HL-60 (cell line): ENCODE results near the gene GRID1.

ENCODE experiments used
- CTCF ChIP-seq: IDR thresholded peaks from one replicate; pipeline ENCODE4 v1.5.1; 2011; ENCODE audit warnings: low read length, control low read depth, inconsistent platforms; ENCODE audit not compliant: insufficient read depth
- POLR2AphosphoS5 ChIP-seq: IDR thresholded peaks from 2 replicates; pipeline ENCODE4 v1.6.1; 2012; ENCODE audit warnings: low read depth
- REST ChIP-seq: IDR thresholded peaks from 2 replicates; pipeline ENCODE4 v1.6.1; 2012; ENCODE audit warnings: low read depth; ENCODE audit not compliant: insufficient replicate concordance

GRCh38 chr10:86099542-86100334 lies 266.9 kb downstream of the GRID1 start:
- no peak for TF ChIP-seq REST
- TF ChIP-seq CTCF: no peak
- no peak for TF ChIP-seq POLR2AphosphoS5
